ENCODE measurements around the gene NOCT. TPM values are rescaled to one million over a fixed set of nuclear protein-coding genes. Genes with fewer than 3 reads are reported as not detected.

The NOCT gene
- total and polyA plus RNA-seq, 2 donors (not counting 1 experiment from before 2014, with no cell fraction given), result 2.6 to 3.8 TPM

DNA sequence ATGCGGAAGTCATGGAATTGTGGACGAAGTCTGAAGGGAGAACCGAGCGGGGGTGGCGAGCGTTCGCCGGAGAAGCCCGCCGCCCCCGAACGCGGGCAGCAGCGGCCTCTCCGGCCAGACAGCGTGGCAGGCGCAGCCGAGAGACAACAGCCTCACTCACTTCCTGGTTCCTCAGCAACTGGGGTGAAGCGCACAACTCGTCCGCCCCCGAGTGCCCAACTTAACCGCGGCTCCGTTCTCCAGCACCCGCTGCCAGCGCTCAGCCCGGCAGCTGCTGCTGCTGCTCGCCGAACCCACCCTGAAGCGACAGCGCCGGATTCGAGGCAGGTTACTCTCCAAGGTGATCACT lies 68.0 kb downstream of the NOCT start:
- no peaks in the 10 kb centered on the region for H3K9me3 ChIP-seq (ENCODE audit: control extremely low read depth in 1 of 3, control insufficient read depth in 2 of 3, insufficient read depth in 1 of 3, low read length in 2 of 3)
- WGBS (ENCODE audit: insufficient coverage), result under 1% methylated on average over 34 of the region's 34 CpGs
- intact Hi-C loops (cut with micrococcal nuclease), result loop anchor here (1.0 to 5.0 kb wide), 6 partner anchors 17 to 1069 kb away; partner anchors contain the start of genes MAML3, NAA15, NOCT and SETD7
- peaks cover 14 to 23% of the 10 kb centered on the region in 2 donors for H3K4me1 ChIP-seq (ENCODE audit: control insufficient read depth in 2 of 2, insufficient read depth in 2 of 2, low read length in 2 of 2)
- no peak for DNase-seq
- Mint-ChIP-seq H3K27me3 (no peaks in the 10 kb centered on the region), H3K9me3 (ENCODE audit: insufficient read depth) (no peaks in the 10 kb centered on the region), H3K4me3 (peak overlapping the region; percentile 87), H3K4me1 (peaks cover 36% of the 10 kb centered on the region), H3K27ac (peak overlapping the region; percentile 84)
- H3K4me2 ChIP-seq (replicated peaks; ENCODE audit: low read depth, low read length, poor library complexity, severe bottlenecking), result peak overlapping the region; percentile 75
- H3K4me3 ChIP-seq (ENCODE audit: control extremely low read depth in 1 of 5, extremely low read depth in 1 of 5, insufficient read depth in 1 of 5, low read depth in 2 of 5, low read length in 4 of 5), result peak overlapping the region; percentile 79 to 98 (median 97)
- peak; percentile 26 for ATAC-seq (ENCODE audit: low read depth)
- H4K20me1 ChIP-seq (ENCODE audit: control insufficient read depth, insufficient read depth, low read length, poor library complexity, severe bottlenecking), result peaks cover 18% of the 10 kb centered on the region
- H3K27ac ChIP-seq (ENCODE audit: low read length in 2 of 2), result peak overlapping the region; percentile 89 to 93
- TF ChIP-seq, protein P1, sequence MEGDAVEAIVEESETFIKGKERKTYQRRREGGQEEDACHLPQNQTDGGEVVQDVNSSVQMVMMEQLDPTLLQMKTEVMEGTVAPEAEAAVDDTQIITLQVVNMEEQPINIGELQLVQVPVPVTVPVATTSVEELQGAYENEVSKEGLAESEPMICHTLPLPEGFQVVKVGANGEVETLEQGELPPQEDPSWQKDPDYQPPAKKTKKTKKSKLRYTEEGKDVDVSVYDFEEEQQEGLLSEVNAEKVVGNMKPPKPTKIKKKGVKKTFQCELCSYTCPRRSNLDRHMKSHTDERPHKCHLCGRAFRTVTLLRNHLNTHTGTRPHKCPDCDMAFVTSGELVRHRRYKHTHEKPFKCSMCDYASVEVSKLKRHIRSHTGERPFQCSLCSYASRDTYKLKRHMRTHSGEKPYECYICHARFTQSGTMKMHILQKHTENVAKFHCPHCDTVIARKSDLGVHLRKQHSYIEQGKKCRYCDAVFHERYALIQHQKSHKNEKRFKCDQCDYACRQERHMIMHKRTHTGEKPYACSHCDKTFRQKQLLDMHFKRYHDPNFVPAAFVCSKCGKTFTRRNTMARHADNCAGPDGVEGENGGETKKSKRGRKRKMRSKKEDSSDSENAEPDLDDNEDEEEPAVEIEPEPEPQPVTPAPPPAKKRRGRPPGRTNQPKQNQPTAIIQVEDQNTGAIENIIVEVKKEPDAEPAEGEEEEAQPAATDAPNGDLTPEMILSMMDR (IDR thresholded peaks at IDR 0.05), result no peak
- no peak for TF ChIP-seq EZH2 (IDR thresholded peaks at IDR 0.05; ENCODE audit: borderline replicate concordance, insufficient read depth, low read depth, low read length, poor library complexity, severe bottlenecking)
- H3K9ac ChIP-seq (ENCODE audit: low read length), result peak overlapping the region; percentile 83
- no peaks in the 10 kb centered on the region for H3K27me3 ChIP-seq (replicated peaks in 1 of 4; ENCODE audit: control extremely low read depth in 1 of 4, control insufficient read depth in 3 of 4, insufficient read depth in 4 of 4, low read length in 3 of 4)
- no peaks in the 10 kb centered on the region for H3K36me3 ChIP-seq (replicated peaks in 1 of 2; ENCODE audit: control extremely low read depth in 1 of 2, control insufficient read depth in 1 of 2, extremely low read depth in 1 of 2, insufficient read depth in 2 of 2, low read length in 1 of 2)
- H3K79me2 ChIP-seq (ENCODE audit: control insufficient read depth, insufficient read depth, low read length), result peaks cover 43% of the 10 kb centered on the region
- H2AFZ ChIP-seq (ENCODE audit: insufficient read depth, low read depth, low read length, poor library complexity, severe bottlenecking), result peak overlapping the region; percentile 87
- ChIA-PET POLR2A (interaction anchor here (0.7 to 2.5 kb wide), 5 partner anchors 93 to 370 kb away, joined by 3 to 31 read pairs (median 9); partner anchors contain the start of genes ELF2, NAA15, NDUFC1 and RAB33B), CTCF (interaction anchor here (0.8 to 4.9 kb wide), 7 partner anchors 15 to 447 kb away, joined by 3 to 31 read pairs (median 5); partner anchors contain the start of gene NAA15)

Measured in B cell (primary cell).